Thoracic aorta (tissue), 2 donors: ENCODE data around the gene PPP6R3. TPM values are rescaled to one million over a fixed set of nuclear protein-coding genes. Genes with fewer than 3 reads are reported as not detected.
"Not testable (repeated sequence)": the region's sequence is repeated elsewhere in the genome, so short reads cannot be mapped to it uniquely, and the experiment has no call there.

ENCODE experiments used
- ATAC-seq: fragments of 150-250 bp; one replicate; pipeline ENCODE4 v1.8.0; 2017; ENCODE audit warnings: low read depth; ENCODE audit not compliant: insufficient number of reproducible peaks, low FRiP score
- DNase-seq: peaks from one replicate; pipeline ENCODE4 v3.0.0-alpha.2; 2020; ENCODE audit warnings: low spot score
- H3K27ac ChIP-seq, 2 donors: fragments of 200-600 bp; sonication (generic); 1 replicate in 1 of 2; 2 replicates in 1 of 2; pipeline ENCODE4 v1.5.1; 2016; ENCODE audit warnings: mild to moderate bottlenecking in 2 of 2, moderate library complexity in 2 of 2
- H3K27me3 ChIP-seq: fragments of 200-600 bp; sonication (generic); replicated peaks from 2 replicates; pipeline ENCODE4 v1.6.0; 2016; ENCODE audit warnings: mild to moderate bottlenecking; ENCODE audit not compliant: insufficient read depth
- H3K36me3 ChIP-seq: fragments of 200-600 bp; sonication (generic); one replicate; pipeline ENCODE4 v1.5.1; 2016
- H3K4me1 ChIP-seq, 2 donors: fragments of 200-600 bp; sonication (generic); 1 replicate in 1 of 2; 2 replicates in 1 of 2; pipeline versions ENCODE4 v1.5.1 to v1.6.0; 2016; ENCODE audit warnings: low read depth in 2 of 2, mild to moderate bottlenecking in 1 of 2; ENCODE audit not compliant: control insufficient read depth in 1 of 2
- H3K4me3 ChIP-seq: fragments of 200-600 bp; sonication (generic); 2 replicates; pipeline ENCODE4 v1.5.1; 2016; ENCODE audit warnings: mild to moderate bottlenecking
- H3K9me3 ChIP-seq: fragments of 200-600 bp; sonication (generic); 2 replicates; pipeline ENCODE4 v1.5.1; 2016
- total RNA-seq, 2 donors: library from RNA; depleted of rRNA; stranded (reverse); fragments of >200 nt; gene quantifications; one replicate each; pipeline versions ENCODE4 v1.1.0 to v1.2.3, GENCODE V29; 2016
- TF ChIP-seq, protein P1 (sequence below): fragments of 200-600 bp; sonication (generic); IDR thresholded peaks from one replicate; pipeline ENCODE4 v1.5.1; 2019; ENCODE audit warnings: antibody characterized with exemption

Gene PPP6R3
- total RNA-seq, 2 donors from 2014 or later = 75.4 to 166 TPM

DNA sequence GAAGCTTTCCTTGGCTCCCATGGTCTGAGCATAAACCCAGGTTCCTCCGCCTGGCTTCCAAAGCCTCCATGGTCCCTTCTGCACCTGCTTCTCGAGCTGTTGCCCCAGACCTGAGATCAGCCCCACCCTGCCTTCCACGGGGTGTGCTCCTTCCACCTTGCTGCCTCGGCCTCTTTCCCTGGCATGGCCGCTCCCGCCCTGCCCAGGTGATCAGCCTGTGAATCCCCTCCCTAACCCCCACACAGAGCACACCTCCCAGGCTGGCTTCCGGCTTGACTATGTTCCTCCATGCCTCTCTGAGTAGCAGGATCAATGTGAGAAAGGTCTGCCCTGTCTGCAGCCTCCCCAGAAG lies 2.7 kb upstream of the PPP6R3 start:
- no peak overlapping the region for H3K4me3 ChIP-seq

DNA sequence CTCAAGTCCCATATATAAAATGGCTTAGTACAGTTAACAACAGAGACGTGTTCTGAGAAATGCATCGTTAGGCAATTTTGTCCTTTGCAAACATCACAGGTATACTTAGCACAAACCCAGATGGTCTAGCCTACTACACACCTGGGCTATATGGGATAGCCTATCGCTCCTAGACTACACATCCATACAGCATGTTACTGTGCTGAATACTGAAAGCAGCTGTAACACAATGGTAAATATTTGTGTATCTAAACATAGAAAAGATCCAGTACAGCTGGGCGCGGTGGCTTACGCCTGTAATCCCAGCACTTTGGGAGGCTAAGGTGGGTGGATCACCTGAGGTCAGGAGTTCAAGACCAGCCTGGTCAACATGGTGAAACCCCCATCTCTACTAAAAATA lies 2.2 kb upstream of the PPP6R3 start:
- H3K4me3 ChIP-seq, H3K27me3 ChIP-seq, H3K9me3 ChIP-seq, DNase-seq, H3K27ac ChIP-seq, ATAC-seq, H3K36me3 ChIP-seq: not testable (repeated sequence)
- H3K4me1 ChIP-seq = peaks cover 19 to 25% of the 10 kb centered on the region in 2 donors

More for the DNA sequence above, 2.7 kb upstream of the PPP6R3 start:
- Histone ChIP-seq H3K27me3 (no peaks in the 10 kb centered on the region), H3K4me1 (peaks cover 14 to 21% of the 10 kb centered on the region in 2 donors), H3K9me3 (no peaks in the 10 kb centered on the region), H3K27ac (no peak overlapping the region), H3K36me3 (no peaks in the 10 kb centered on the region)
- TF ChIP-seq, protein P1, sequence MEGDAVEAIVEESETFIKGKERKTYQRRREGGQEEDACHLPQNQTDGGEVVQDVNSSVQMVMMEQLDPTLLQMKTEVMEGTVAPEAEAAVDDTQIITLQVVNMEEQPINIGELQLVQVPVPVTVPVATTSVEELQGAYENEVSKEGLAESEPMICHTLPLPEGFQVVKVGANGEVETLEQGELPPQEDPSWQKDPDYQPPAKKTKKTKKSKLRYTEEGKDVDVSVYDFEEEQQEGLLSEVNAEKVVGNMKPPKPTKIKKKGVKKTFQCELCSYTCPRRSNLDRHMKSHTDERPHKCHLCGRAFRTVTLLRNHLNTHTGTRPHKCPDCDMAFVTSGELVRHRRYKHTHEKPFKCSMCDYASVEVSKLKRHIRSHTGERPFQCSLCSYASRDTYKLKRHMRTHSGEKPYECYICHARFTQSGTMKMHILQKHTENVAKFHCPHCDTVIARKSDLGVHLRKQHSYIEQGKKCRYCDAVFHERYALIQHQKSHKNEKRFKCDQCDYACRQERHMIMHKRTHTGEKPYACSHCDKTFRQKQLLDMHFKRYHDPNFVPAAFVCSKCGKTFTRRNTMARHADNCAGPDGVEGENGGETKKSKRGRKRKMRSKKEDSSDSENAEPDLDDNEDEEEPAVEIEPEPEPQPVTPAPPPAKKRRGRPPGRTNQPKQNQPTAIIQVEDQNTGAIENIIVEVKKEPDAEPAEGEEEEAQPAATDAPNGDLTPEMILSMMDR = no peak
- DNase-seq = no peak
- ATAC-seq = no peak

DNA sequence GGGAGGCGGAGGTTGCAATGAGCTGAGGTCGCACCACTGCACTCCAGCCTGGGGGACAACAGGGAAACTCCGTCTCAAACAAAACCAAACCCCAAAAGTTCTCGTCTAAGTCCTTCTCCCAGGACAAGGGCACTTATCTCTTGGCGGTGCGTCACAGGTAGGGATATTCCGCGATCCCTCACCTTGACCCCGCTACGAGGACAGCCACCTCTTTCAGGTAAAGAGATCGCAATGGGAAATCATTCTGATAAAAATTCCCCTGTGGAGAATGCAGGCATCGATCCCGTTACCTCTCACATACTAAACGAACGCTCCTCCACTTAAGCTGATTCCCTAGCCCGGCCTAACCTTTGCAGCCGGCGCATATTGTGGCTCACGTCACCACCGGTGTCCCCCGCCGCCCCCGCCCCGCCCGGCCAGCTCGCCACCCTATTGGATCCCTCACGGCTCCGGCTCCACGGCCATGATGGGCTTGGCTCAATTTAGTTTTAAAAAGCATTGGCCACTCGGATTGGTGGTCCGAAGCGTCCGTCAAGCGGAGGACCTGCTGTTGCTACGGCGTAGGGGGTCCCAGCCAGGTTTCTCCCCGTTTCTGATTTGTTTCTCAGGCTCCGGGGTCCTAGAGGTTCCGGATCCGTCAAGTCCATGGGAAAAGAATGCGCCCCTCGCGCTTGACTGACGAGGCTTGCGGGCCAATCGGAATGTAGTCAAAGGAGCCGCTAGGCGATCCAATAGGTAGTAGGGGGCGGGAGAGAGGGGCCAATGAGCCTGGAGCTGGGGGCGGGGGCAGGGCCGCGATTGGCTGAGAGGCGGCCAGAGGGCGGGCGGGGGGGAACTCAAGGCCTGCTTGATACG lies 439 bp upstream of the PPP6R3 start:
- peaks cover 33 to 40% of the 10 kb centered on the region in 2 donors for H3K4me1 ChIP-seq
- H3K36me3 ChIP-seq = no peaks in the 10 kb centered on the region
- TF ChIP-seq, protein P1 = peak; percentile 16
- peak; percentile 90 for ATAC-seq
- DNase-seq = peak; percentile 96
- H3K27ac ChIP-seq = peak overlapping the region; percentile 91 to 94
- no peaks in the 10 kb centered on the region for H3K9me3 ChIP-seq
- peak overlapping the region; percentile 94 for H3K4me3 ChIP-seq
- no peaks in the 10 kb centered on the region for H3K27me3 ChIP-seq

DNA sequence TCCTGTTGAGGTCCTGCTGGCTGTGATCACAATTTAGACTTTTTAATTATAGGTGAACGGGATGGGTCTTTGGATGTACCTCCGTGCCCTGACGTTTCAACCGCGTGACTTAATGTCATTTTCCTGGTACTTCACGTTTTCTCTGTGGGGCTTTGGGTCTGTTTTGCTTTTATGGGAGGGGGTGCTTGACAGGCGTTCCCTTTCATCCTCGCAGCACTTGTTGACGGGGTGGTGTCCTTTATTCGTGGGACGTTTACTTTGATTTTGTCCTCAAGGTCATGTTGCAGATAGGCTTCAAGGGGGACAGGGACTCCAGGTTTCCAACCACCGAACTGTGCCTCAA lies 994 bp downstream of the PPP6R3 start:
- DNase-seq (no peak), ATAC-seq (no peak)
- no peaks in the 10 kb centered on the region for H3K36me3 ChIP-seq
- TF ChIP-seq, protein P1 = no peak
- peaks cover 38 to 53% of the 10 kb centered on the region in 2 donors for H3K4me1 ChIP-seq
- no peaks in the 10 kb centered on the region for H3K27me3 ChIP-seq
- H3K4me3 ChIP-seq = peak overlapping the region; percentile 94
- H3K27ac ChIP-seq = no peak overlapping the region
- H3K9me3 ChIP-seq = no peaks in the 10 kb centered on the region

DNA sequence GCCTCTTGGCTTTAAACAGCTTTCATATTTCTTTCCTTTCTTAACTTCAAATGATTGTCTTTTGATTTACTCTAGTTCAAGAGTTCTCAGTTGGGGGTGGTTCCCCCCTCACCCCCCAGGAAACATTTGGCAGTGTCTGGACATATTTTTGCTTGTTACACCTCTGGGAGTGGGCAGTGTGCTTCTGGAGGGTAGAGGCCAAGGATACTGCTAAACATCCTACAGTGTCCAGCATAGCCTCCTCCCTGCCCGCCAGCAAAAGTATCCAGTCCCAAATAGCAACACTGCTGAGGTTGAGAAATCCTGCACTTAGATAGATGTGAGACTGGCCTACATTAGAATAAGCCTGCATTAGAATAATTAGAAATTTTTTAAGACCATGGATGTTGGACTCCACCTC lies 3.2 kb downstream of the PPP6R3 start:
- Histone ChIP-seq H3K27me3 (no peaks in the 10 kb centered on the region), H3K4me1 (peaks cover 46 to 72% of the 10 kb centered on the region in 2 donors), H3K4me3 (peak overlapping the region; percentile 10), H3K36me3 (no peaks in the 10 kb centered on the region), H3K9me3 (no peaks in the 10 kb centered on the region), H3K27ac (no peak overlapping the region)
- TF ChIP-seq, protein P1 = no peak
- ATAC-seq (no peak), DNase-seq (no peak)
